Testis (tissue), 3 donors: Measurements from ENCODE around the gene ARVCF. TPM values are rescaled to one million over a fixed set of nuclear protein-coding genes. Genes with fewer than 3 reads are reported as not detected.

Experiments
- DNase-seq: peaks from one replicate; pipeline ENCODE4 v3.0.0-alpha.2; 2019
- H3K27ac ChIP-seq, 2 donors: fragments of 200-600 bp; sonication (generic); one replicate each; pipeline ENCODE4 v1.5.1; 2019
- H3K27me3 ChIP-seq: fragments of 200-600 bp; sonication (generic); one replicate; pipeline ENCODE4 v1.5.1; 2019
- H3K36me3 ChIP-seq: fragments of 200-600 bp; sonication (generic); one replicate; pipeline ENCODE4 v1.5.1; 2017; ENCODE audit warnings: low read depth; ENCODE audit errors: missing control alignments
- H3K4me1 ChIP-seq: fragments of 200-600 bp; sonication (generic); one replicate; pipeline ENCODE4 v1.5.1; 2019
- H3K4me3 ChIP-seq, 2 donors: fragments of 200-600 bp; sonication (generic); one replicate each; pipeline ENCODE4 v1.5.1; 2017 to 2019
- H3K9me3 ChIP-seq: fragments of 200-600 bp; sonication (generic); one replicate; pipeline ENCODE4 v1.5.1; 2017
- POLR2A ChIP-seq: fragments of 450-650 bp; IDR thresholded peaks from one replicate; pipeline ENCODE4 v1.6.1; 2017; ENCODE audit warnings: antibody characterized with exemption, mild to moderate bottlenecking, moderate library complexity
- WGBS, 2 donors: methylation state at CpG; one replicate each; pipeline ENCODE4 v1.1.5; 2018; 5-methylcytosine and 5-hydroxymethylcytosine counted together
- intact Hi-C: fragments of 100-400 bp; cut with DNase I; formaldehyde crosslinking; loops from one replicate; pipeline ENCODE4 v1.15.1; 2023; ENCODE audit warnings: low total_unique reads
- polyA plus RNA-seq: library from polyadenylated mRNA; stranded (reverse); fragments of 350-450 nt; fragmentation: Illumina TruSeq; extraction: RNeasy Lipid Tissue Mini Kit (QIAGEN cat#74804); gene quantifications from one replicate; pipeline ENCODE4 v1.2.3, GENCODE V29; 2014; ENCODE audit warnings: low read depth, low replicate concordance; ENCODE audit not compliant: insufficient read depth
- total RNA-seq, 2 donors: library from RNA; depleted of rRNA; stranded (reverse); fragments of >200 nt; gene quantifications; one replicate each; pipeline ENCODE4 v1.2.3, GENCODE V29; 2016
- TF ChIP-seq, protein P1 (sequence below), 3 experiments: fragments of 450-650 bp in 2 of 3; fragments of 200-600 bp in 1 of 3; sonication (generic) in 1 of 3; IDR thresholded peaks; one replicate each; pipeline ENCODE4 v1.5.1; 2016 to 2019; ENCODE audit warnings: antibody characterized with exemption in 3 of 3, mild to moderate bottlenecking in 2 of 3, moderate library complexity in 1 of 3

Gene ARVCF
- total and polyA plus RNA-seq, 3 donors from 2014 or later: 21.1 to 57.7 (median 43.2) TPM

GRCh38 chr22:19990609-19991394 is 25.8 kb downstream of the ARVCF start:
- no peaks in the 10 kb centered on the region for H3K9me3 ChIP-seq
- H3K4me1 ChIP-seq: peaks cover 7% of the 10 kb centered on the region
- H3K4me3 ChIP-seq: no peak overlapping the region
- intact Hi-C loops: no loop called here
- H3K36me3 ChIP-seq: no peaks in the 10 kb centered on the region
- 96% methylated on average over 19 to 20 of the region's 20 CpGs for WGBS, 2 donors
- no peak overlapping the region for H3K27ac ChIP-seq
- DNase-seq: no peak
- TF ChIP-seq POLR2A: no peak
- TF ChIP-seq, protein P1, sequence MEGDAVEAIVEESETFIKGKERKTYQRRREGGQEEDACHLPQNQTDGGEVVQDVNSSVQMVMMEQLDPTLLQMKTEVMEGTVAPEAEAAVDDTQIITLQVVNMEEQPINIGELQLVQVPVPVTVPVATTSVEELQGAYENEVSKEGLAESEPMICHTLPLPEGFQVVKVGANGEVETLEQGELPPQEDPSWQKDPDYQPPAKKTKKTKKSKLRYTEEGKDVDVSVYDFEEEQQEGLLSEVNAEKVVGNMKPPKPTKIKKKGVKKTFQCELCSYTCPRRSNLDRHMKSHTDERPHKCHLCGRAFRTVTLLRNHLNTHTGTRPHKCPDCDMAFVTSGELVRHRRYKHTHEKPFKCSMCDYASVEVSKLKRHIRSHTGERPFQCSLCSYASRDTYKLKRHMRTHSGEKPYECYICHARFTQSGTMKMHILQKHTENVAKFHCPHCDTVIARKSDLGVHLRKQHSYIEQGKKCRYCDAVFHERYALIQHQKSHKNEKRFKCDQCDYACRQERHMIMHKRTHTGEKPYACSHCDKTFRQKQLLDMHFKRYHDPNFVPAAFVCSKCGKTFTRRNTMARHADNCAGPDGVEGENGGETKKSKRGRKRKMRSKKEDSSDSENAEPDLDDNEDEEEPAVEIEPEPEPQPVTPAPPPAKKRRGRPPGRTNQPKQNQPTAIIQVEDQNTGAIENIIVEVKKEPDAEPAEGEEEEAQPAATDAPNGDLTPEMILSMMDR (IDR thresholded peaks at IDR 0.05): no peak
- H3K27me3 ChIP-seq: no peaks in the 10 kb centered on the region

- Histone ChIP-seq H3K27ac (no peak overlapping the region), H3K4me1 (peaks cover 8% of the 10 kb centered on the region), H3K36me3 (no peaks in the 10 kb centered on the region), H3K27me3 (no peaks in the 10 kb centered on the region), H3K4me3 (no peak overlapping the region), H3K9me3 (no peaks in the 10 kb centered on the region)
- 70% methylated on average over 2 of the region's 2 CpGs; no CpG with 5 or more reads in 1 of the 2 donors for WGBS, 2 donors
- intact Hi-C loops: no loop called here
- TF ChIP-seq, protein P1 (IDR thresholded peaks at IDR 0.05): no peak
- no peak for TF ChIP-seq POLR2A
- no peak for DNase-seq
These were observed 26.4 kb downstream of the ARVCF start for GRCh38 chr22:19990188-19990587.

GRCh38 chr22:19989725-19990067 is 26.9 kb downstream of the ARVCF start:
- no peak overlapping the region for H3K27ac ChIP-seq
- H3K9me3 ChIP-seq: no peaks in the 10 kb centered on the region
- no peaks in the 10 kb centered on the region for H3K27me3 ChIP-seq
- WGBS, 2 donors: 90 to 100% methylated on average over 1 to 3 of the region's 3 CpGs
- TF ChIP-seq POLR2A: no peak
- TF ChIP-seq, protein P1 (IDR thresholded peaks at IDR 0.05): no peak
- H3K36me3 ChIP-seq: no peaks in the 10 kb centered on the region
- no peak overlapping the region for H3K4me3 ChIP-seq
- intact Hi-C loops: no loop called here
- peaks cover 8% of the 10 kb centered on the region for H3K4me1 ChIP-seq
- no peak for DNase-seq

- intact Hi-C loops: no loop called here
- H3K4me3 ChIP-seq: no peak overlapping the region
- no peaks in the 10 kb centered on the region for H3K36me3 ChIP-seq
- TF ChIP-seq, protein P1 (IDR thresholded peaks at IDR 0.05): no peak
- no peak for TF ChIP-seq POLR2A
- H3K27me3 ChIP-seq: no peaks in the 10 kb centered on the region
- no peaks in the 10 kb centered on the region for H3K9me3 ChIP-seq
- H3K4me1 ChIP-seq: peaks cover 8% of the 10 kb centered on the region
- DNase-seq: no peak
- H3K27ac ChIP-seq: no peak overlapping the region
- 81 to 85% methylated on average over 6 to 18 of the region's 18 CpGs for whole genome bisulfite sequencing, 2 donors
These were observed 27.5 kb downstream of the ARVCF start for GRCh38 chr22:19988965-19989724.
